Esophagus muscularis mucosa (tissue), 3 donors: Measurements from ENCODE around the gene PRDM16.

Experiments
- CTCF ChIP-seq, 3 experiments: fragments of 200-600 bp in 2 of 3; fragments of 450-650 bp in 1 of 3; sonication (generic) in 2 of 3; IDR thresholded peaks; one replicate each; pipeline ENCODE4 v1.5.1; 2017 to 2019; ENCODE audit warnings: antibody characterized with exemption in 3 of 3, mild to moderate bottlenecking in 2 of 3, moderate library complexity in 1 of 3
- POLR2A ChIP-seq: fragments of 450-650 bp; IDR thresholded peaks from one replicate; pipeline ENCODE4 v1.6.1; 2017; ENCODE audit warnings: antibody characterized with exemption, moderate library complexity, mild to moderate bottlenecking, low read depth
- POLR2AphosphoS5 ChIP-seq, 2 donors: sonication (generic); formaldehyde crosslinking; IDR thresholded peaks; one replicate each; pipeline ENCODE4 v1.6.1; 2017; ENCODE audit warnings: antibody characterized with exemption in 2 of 2

GRCh38 chr1:3330771-3331245 is 261.8 kb downstream of the PRDM16 start:
- TF ChIP-seq CTCF (IDR thresholded peaks at IDR 0.05) = no peak
- TF ChIP-seq POLR2A = no peak
- no peak for TF ChIP-seq POLR2AphosphoS5 (IDR thresholded peaks at IDR 0.05)
